HG03196 (cell line): ENCODE data around the gene ALK.

Experiments
- ATAC-seq: cut with Tn5 transposase; IDR thresholded peaks from one replicate; pipeline ENCODE4 v1.9.1; 2021; ENCODE audit not compliant: unreplicated experiment

Gene ALK

GRCh38 chr2:29463181-29463900 lies 458.0 kb downstream of the ALK start:
- ATAC-seq = no peak

- ATAC-seq = no peak
Observed at GRCh38 chr2:29462293-29462692, 459.1 kb downstream of the ALK start.

GRCh38 chr2:29460190-29460589 lies 461.2 kb downstream of the ALK start:
- ATAC-seq = no peak

- no peak for ATAC-seq
Observed at GRCh38 chr2:29459445-29460179, 461.8 kb downstream of the ALK start.

- no peak for ATAC-seq
Observed at GRCh38 chr2:29456429-29456828, 465.0 kb downstream of the ALK start.

GRCh38 chr2:29455200-29455860 lies 466.1 kb downstream of the ALK start:
- ATAC-seq = no peak

- ATAC-seq = no peak
Observed at GRCh38 chr2:29452036-29452435, 469.4 kb downstream of the ALK start.

- ATAC-seq = no peak
Observed at GRCh38 chr2:29450596-29451222, 470.7 kb downstream of the ALK start.

GRCh38 chr2:29449499-29449898 lies 471.9 kb downstream of the ALK start:
- ATAC-seq = no peak

- ATAC-seq = no peak
Observed at GRCh38 chr2:29448096-29448688, 473.2 kb downstream of the ALK start.

- ATAC-seq = no peak
Observed at GRCh38 chr2:29447513-29447912, 473.9 kb downstream of the ALK start.

- ATAC-seq = no peak
Observed at GRCh38 chr2:29446847-29447246, 474.5 kb downstream of the ALK start.

GRCh38 chr2:29444150-29444549 lies 477.2 kb downstream of the ALK start:
- no peak for ATAC-seq

GRCh38 chr2:29443627-29444026 lies 477.8 kb downstream of the ALK start:
- no peak for ATAC-seq

GRCh38 chr2:29443151-29443550 lies 478.2 kb downstream of the ALK start:
- no peak for ATAC-seq

GRCh38 chr2:29440921-29441623 lies 480.3 kb downstream of the ALK start:
- ATAC-seq = no peak

- ATAC-seq = no peak
Observed at GRCh38 chr2:29433920-29434319, 487.5 kb downstream of the ALK start.

GRCh38 chr2:29433128-29433527 lies 488.3 kb downstream of the ALK start:
- ATAC-seq = no peak

- no peak for ATAC-seq
Observed at GRCh38 chr2:29431485-29431884, 489.9 kb downstream of the ALK start.

- no peak for ATAC-seq
Observed at GRCh38 chr2:29430382-29431112, 490.8 kb downstream of the ALK start.
